HepG2 (cell line): Measurements from ENCODE around the gene IQCN. TPM values are rescaled to one million over a fixed set of nuclear protein-coding genes. Genes with fewer than 3 reads are reported as not detected.

Experiments used
- ATAC-seq: fragments of 200-7000 bp; cut with Tn5 transposase; 3 replicates; pipeline ENCODE4 v1.9.1; 2020; ENCODE audit warnings: mild to moderate bottlenecking, moderate library complexity
- BruUV-seq: library from RNA; stranded (reverse); fragments of 400-500 nt; replicated peaks from 2 replicates; lab custom pipeline; 2021; lab: Mats Ljungman, UMichigan
- CTCF ChIA-PET: fragments of 300-600 bp; formaldehyde crosslinking; extraction: SDS; loops from one replicate; lab custom pipeline; 2021; ENCODE audit warnings: low total read pairs, inconsistent platforms, low intra/inter-chr PET ratio; lab: Yijun Ruan, JAX
- POLR2A ChIA-PET: fragments of 350-600 bp; sonication (Branson Sonifier 250); formaldehyde crosslinking; loops from one replicate; lab custom pipeline; 2020; ENCODE audit warnings: antibody characterized with exemption, inconsistent platforms; lab: Yijun Ruan, JAX
- DNase-seq: peaks from one replicate; pipeline ENCODE4 v3.0.0-alpha.2; 2015; ENCODE audit warnings: low spot score
- FAIRE-seq: peaks from 3 replicates; lab custom pipeline; 2011; peaks lifted over from hg19 to GRCh38; lab: Jason Lieb, UNC
- H2AFZ ChIP-seq: one replicate; pipeline ENCODE4 v1.6.1; 2011; ENCODE audit warnings: low read length, inconsistent platforms
- H3K27ac ChIP-seq: fragments of 300-600 bp; 3 replicates; pipeline ENCODE4 v1.8.0; 2011; ENCODE audit warnings: mixed run types, mild to moderate bottlenecking, mixed read lengths, low read length, inconsistent platforms; ENCODE audit not compliant: insufficient read depth; ENCODE audit errors: extremely low read length
- H3K27me3 ChIP-seq, 2 experiments: fragments of 200-600 bp in 1 of 2; 2 replicates in 1 of 2; 3 replicates in 1 of 2; pipeline versions ENCODE4 v1.6.0 to v1.8.0; 2011; ENCODE audit warnings: low read length in 2 of 2, mild to moderate bottlenecking in 2 of 2, moderate library complexity in 2 of 2, inconsistent platforms in 1 of 2; ENCODE audit not compliant: insufficient read depth in 2 of 2, control insufficient read depth in 1 of 2
- H3K36me3 ChIP-seq, 2 experiments: fragments of 200-600 bp in 1 of 2; replicated peaks in 1 of 2; 2 replicates in 1 of 2; 3 replicates in 1 of 2; pipeline versions ENCODE4 v1.5.1 to v1.8.0; 2011; ENCODE audit warnings: low read length in 2 of 2, inconsistent platforms in 1 of 2; ENCODE audit not compliant: insufficient read depth in 2 of 2, control insufficient read depth in 1 of 2
- H3K4me1 ChIP-seq: 2 replicates; pipeline ENCODE4 v1.5.1; 2012; ENCODE audit warnings: low read length, inconsistent platforms; ENCODE audit not compliant: insufficient read depth
- H3K4me2 ChIP-seq: 2 replicates; pipeline ENCODE4 v1.6.0; 2011; ENCODE audit warnings: low read depth, low read length, inconsistent platforms
- H3K4me3 ChIP-seq, 3 experiments: fragments of 200-600 bp in 1 of 3; sonication (generic), shearing (Covaris generic) in 1 of 3; replicated peaks in 1 of 3; 2 replicates each; pipeline ENCODE4 v1.5.1; 2011 to 2016; ENCODE audit warnings: low read length in 3 of 3, inconsistent platforms in 2 of 3, low read depth in 2 of 3, mild to moderate bottlenecking in 2 of 3, control low read depth in 1 of 3, mixed read lengths in 1 of 3; ENCODE audit not compliant: insufficient read depth in 1 of 3
- H3K79me2 ChIP-seq: one replicate; pipeline ENCODE4 v1.6.1; 2011; ENCODE audit warnings: low read length, inconsistent platforms; ENCODE audit not compliant: insufficient read depth
- H3K9ac ChIP-seq: 2 replicates; pipeline ENCODE4 v1.6.0; 2011; ENCODE audit warnings: mild to moderate bottlenecking, low read depth, low read length, inconsistent platforms; ENCODE audit not compliant: insufficient read depth
- H3K9me3 ChIP-seq: 2 replicates; pipeline ENCODE4 v1.5.1; 2012; ENCODE audit warnings: mild to moderate bottlenecking, low read length
- H4K20me1 ChIP-seq: 2 replicates; pipeline ENCODE4 v1.6.0; 2011; ENCODE audit warnings: inconsistent platforms, mild to moderate bottlenecking, low read length, moderate library complexity; ENCODE audit not compliant: insufficient read depth
- ATF7 ChIP-seq, 2 experiments: fragments of 450-650 bp in 1 of 2; sonication (generic) in 1 of 2; formaldehyde crosslinking in 1 of 2; IDR thresholded peaks; 2 replicates each; pipeline versions ENCODE4 v1.4.0 to v1.6.1; 2016 to 2020; ENCODE audit warnings: antibody characterized with exemption in 1 of 2, mild to moderate bottlenecking in 1 of 2, missing genetic modification reagents in 1 of 2
- HNF4A ChIP-seq: sonication (generic); formaldehyde crosslinking; IDR thresholded peaks from 2 replicates; pipeline ENCODE4 v1.4.0; 2020; ENCODE audit warnings: missing genetic modification reagents
- JARID2 ChIP-seq: sonication (generic); formaldehyde crosslinking; IDR thresholded peaks from 2 replicates; pipeline ENCODE4 v1.8.1; 2023; ENCODE audit warnings: missing genetic modification reagents, inconsistent platforms; ENCODE audit not compliant: insufficient replicate concordance
- MIXL1 ChIP-seq: IDR thresholded peaks from 2 replicates; pipeline ENCODE4 v1.6.1; 2016
- RFX3 ChIP-seq: IDR thresholded peaks from 2 replicates; pipeline ENCODE4 v1.6.1; 2016; ENCODE audit warnings: missing biosample characterization, missing genetic modification reagents
- ZNF260 ChIP-seq: sonication (generic); formaldehyde crosslinking; IDR thresholded peaks from 2 replicates; pipeline ENCODE4 v1.4.0; 2020; ENCODE audit warnings: missing genetic modification reagents, low read depth, mild to moderate bottlenecking, borderline replicate concordance
- ZNF451 ChIP-seq: sonication (generic); formaldehyde crosslinking; IDR thresholded peaks from 2 replicates; pipeline ENCODE4 v1.5.0; 2020; ENCODE audit warnings: mild to moderate bottlenecking, missing genetic modification reagents
- WGBS: methylation state at CpG from one replicate; pipeline ENCODE4 v1.1.6; 2017; ENCODE audit warnings: low lambda C conversion rate; 5-methylcytosine and 5-hydroxymethylcytosine counted together
- in situ Hi-C: cut with HindIII; loops from 2 replicates; pipeline ENCODE4 v1.10.0; 2017; ENCODE audit warnings: low pct_unique_long_range_greater_than_20kb; ENCODE audit not compliant: extremely low pct_ligation_motif_present
- intact Hi-C: fragments of 100-400 bp; cut with micrococcal nuclease; formaldehyde crosslinking; loops from one replicate; pipeline ENCODE4 v1.10.0; 2022; ENCODE audit not compliant: unreplicated experiment
- polyA plus RNA-seq, 8 experiments: library from polyadenylated mRNA; depleted of rRNA in 3 of 8; stranded (reverse) in 7 of 8; unstranded in 1 of 8; fragments of >200 nt; fragmentation: Illumina TruSeq in 4 of 8; extraction: Trizol in 4 of 8; gene quantifications; 2 replicates each; pipeline versions ENCODE4 v1.2.1 to v1.2.3, GENCODE V29; 2011 to 2016; ENCODE audit warnings: low read depth in 4 of 8, missing spikeins in 1 of 8, mixed read lengths in 1 of 8; ENCODE audit not compliant: insufficient read depth in 1 of 8
- total RNA-seq, 5 experiments: library from RNA; depleted of rRNA; stranded (reverse); fragments of >200 nt; fragmentation: Illumina TruSeq; extraction: Trizol; gene quantifications; 2 replicates each; pipeline ENCODE4 v1.2.3, GENCODE V29; 2016; ENCODE audit warnings: low read depth in 1 of 5
- TF ChIP-seq, protein P1 (sequence below): IDR thresholded peaks from 2 replicates; pipeline ENCODE4 v1.6.1; 2018; ENCODE audit warnings: missing genetic modification reagents, mild to moderate bottlenecking, missing compliant biosample characterization
- TF ChIP-seq, protein P2 (sequence below): sonication (generic); formaldehyde crosslinking; IDR thresholded peaks from 2 replicates; pipeline ENCODE4 v1.8.0; 2022; ENCODE audit warnings: mild to moderate bottlenecking, missing genetic modification reagents; ENCODE audit not compliant: insufficient replicate concordance
- TF ChIP-seq, protein P3 (sequence below): sonication (generic); formaldehyde crosslinking; IDR thresholded peaks from 2 replicates; pipeline ENCODE4 v1.5.0; 2020; ENCODE audit warnings: missing genetic modification reagents
- TF ChIP-seq, protein P4 (sequence below): sonication (generic); formaldehyde crosslinking; IDR thresholded peaks from 2 replicates; pipeline ENCODE4 v1.4.0; 2020; ENCODE audit warnings: missing genetic modification reagents, borderline replicate concordance
- TF ChIP-seq, protein P5 (sequence below): IDR thresholded peaks from 2 replicates; pipeline ENCODE4 v1.6.1; 2016; ENCODE audit warnings: low read depth, missing genetic modification reagents, missing compliant biosample characterization

IQCN gene
- total and polyA plus RNA-seq, 2 of the 13 experiments (the other 11 are each of a cell fraction or from before 2014, with no cell fraction given): 0.04 to 0.18 TPM

DNA sequence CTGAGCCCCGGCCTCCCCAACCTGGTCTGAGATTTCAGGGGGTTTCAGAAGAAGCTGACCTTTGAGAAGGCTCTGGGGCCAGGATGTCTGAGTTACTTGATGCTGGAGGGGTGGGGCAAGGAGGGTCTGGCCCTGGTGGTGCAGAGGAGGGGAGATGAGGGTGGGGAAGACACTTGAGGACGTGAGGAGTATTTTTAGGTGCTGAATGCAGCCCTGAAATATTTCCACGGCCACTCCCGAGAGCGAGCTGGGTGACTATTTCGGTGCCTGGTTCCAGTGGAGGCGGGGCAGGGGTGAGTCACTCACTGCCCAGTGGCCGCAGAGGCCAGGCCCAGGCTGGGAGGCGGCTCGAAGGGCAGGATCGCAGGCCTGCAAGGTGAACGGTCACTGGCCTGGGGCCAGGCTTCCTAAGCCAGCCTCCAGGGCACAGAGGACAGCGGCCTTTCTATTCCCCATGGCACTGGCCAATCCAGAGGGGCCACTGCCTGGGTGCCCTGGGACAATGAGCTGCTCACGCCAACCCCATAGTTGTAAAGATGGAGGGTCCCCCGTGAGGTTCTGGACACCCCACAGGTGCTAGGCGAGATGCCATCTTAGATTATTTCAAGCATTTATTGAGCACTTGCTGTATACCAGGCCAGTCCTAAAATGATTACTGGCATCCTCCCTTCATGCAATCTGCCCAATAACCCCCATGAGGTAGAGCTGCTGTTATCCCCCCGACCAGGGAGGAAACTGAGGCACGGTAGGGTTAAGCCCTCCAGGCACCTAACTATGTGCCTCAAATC, 26.9 kb upstream of the IQCN start:
- ChIA-PET POLR2A (interaction anchor here (5.8 to 7.2 kb wide), 3 partner anchors 9 to 21 kb away, joined by 51 to 251 read pairs (median 187); partner anchors contain the start of genes JUND and LSM4), CTCF (no interaction called here)
- DNase-seq: no peak
- no peaks in the 10 kb centered on the region for H4K20me1 ChIP-seq
- in situ Hi-C loops (no loop called here), intact Hi-C loops (loop anchor here (1.0 kb wide), 1 partner anchor 19 kb away; no protein-coding TSS in a partner anchor)
- no peak overlapping the region for H3K27ac ChIP-seq
- no peak overlapping the region for H3K9ac ChIP-seq
- BruUV-seq: no TSS peak
- H3K36me3 ChIP-seq: no peaks in the 10 kb centered on the region
- no peak overlapping the region for H3K4me3 ChIP-seq
- 16% methylated on average over 15 of the region's 18 CpGs for WGBS
- H3K4me1 ChIP-seq: peaks cover 60% of the 10 kb centered on the region
- ATAC-seq: peak; percentile 50
- no peaks in the 10 kb centered on the region for H3K27me3 ChIP-seq
- H3K4me2 ChIP-seq: no peak overlapping the region
- H2AFZ ChIP-seq: no peak overlapping the region
- FAIRE-seq: peak; percentile 60
- no peaks in the 10 kb centered on the region for H3K79me2 ChIP-seq
- no peaks in the 10 kb centered on the region for H3K9me3 ChIP-seq
- TF ChIP-seq RFX3 (no peak), JARID2 (no peak), ZNF260 (CRISPR knock-in tag) (no peak), MIXL1 (CRISPR knock-in tag) (no peak), ZNF451 (CRISPR knock-in tag) (no peak), ATF7 (IDR thresholded peaks at IDR 0.05) (no peak), ATF7 (CRISPR knock-in tag; IDR thresholded peaks at IDR 0.05) (no peak), HNF4A (CRISPR knock-in tag) (peak; percentile 46; the same call in 1 of the 2 replicates)
- TF ChIP-seq, protein P1, sequence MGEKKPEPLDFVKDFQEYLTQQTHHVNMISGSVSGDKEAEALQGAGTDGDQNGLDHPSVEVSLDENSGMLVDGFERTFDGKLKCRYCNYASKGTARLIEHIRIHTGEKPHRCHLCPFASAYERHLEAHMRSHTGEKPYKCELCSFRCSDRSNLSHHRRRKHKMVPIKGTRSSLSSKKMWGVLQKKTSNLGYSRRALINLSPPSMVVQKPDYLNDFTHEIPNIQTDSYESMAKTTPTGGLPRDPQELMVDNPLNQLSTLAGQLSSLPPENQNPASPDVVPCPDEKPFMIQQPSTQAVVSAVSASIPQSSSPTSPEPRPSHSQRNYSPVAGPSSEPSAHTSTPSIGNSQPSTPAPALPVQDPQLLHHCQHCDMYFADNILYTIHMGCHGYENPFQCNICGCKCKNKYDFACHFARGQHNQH: 0 out of 2 replicates have a peak, but pooled peaks have one; percentile 18
- TF ChIP-seq, protein P2, sequence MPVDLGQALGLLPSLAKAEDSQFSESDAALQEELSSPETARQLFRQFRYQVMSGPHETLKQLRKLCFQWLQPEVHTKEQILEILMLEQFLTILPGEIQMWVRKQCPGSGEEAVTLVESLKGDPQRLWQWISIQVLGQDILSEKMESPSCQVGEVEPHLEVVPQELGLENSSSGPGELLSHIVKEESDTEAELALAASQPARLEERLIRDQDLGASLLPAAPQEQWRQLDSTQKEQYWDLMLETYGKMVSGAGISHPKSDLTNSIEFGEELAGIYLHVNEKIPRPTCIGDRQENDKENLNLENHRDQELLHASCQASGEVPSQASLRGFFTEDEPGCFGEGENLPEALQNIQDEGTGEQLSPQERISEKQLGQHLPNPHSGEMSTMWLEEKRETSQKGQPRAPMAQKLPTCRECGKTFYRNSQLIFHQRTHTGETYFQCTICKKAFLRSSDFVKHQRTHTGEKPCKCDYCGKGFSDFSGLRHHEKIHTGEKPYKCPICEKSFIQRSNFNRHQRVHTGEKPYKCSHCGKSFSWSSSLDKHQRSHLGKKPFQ (CRISPR knock-in tag): no peak
- TF ChIP-seq, protein P3, sequence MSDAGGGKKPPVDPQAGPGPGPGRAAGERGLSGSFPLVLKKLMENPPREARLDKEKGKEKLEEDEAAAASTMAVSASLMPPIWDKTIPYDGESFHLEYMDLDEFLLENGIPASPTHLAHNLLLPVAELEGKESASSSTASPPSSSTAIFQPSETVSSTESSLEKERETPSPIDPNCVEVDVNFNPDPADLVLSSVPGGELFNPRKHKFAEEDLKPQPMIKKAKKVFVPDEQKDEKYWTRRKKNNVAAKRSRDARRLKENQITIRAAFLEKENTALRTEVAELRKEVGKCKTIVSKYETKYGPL (CRISPR knock-in tag): no peak
- TF ChIP-seq, protein P4, sequence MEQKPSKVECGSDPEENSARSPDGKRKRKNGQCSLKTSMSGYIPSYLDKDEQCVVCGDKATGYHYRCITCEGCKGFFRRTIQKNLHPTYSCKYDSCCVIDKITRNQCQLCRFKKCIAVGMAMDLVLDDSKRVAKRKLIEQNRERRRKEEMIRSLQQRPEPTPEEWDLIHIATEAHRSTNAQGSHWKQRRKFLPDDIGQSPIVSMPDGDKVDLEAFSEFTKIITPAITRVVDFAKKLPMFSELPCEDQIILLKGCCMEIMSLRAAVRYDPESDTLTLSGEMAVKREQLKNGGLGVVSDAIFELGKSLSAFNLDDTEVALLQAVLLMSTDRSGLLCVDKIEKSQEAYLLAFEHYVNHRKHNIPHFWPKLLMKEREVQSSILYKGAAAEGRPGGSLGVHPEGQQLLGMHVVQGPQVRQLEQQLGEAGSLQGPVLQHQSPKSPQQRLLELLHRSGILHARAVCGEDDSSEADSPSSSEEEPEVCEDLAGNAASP: no peak
- TF ChIP-seq, protein P5, sequence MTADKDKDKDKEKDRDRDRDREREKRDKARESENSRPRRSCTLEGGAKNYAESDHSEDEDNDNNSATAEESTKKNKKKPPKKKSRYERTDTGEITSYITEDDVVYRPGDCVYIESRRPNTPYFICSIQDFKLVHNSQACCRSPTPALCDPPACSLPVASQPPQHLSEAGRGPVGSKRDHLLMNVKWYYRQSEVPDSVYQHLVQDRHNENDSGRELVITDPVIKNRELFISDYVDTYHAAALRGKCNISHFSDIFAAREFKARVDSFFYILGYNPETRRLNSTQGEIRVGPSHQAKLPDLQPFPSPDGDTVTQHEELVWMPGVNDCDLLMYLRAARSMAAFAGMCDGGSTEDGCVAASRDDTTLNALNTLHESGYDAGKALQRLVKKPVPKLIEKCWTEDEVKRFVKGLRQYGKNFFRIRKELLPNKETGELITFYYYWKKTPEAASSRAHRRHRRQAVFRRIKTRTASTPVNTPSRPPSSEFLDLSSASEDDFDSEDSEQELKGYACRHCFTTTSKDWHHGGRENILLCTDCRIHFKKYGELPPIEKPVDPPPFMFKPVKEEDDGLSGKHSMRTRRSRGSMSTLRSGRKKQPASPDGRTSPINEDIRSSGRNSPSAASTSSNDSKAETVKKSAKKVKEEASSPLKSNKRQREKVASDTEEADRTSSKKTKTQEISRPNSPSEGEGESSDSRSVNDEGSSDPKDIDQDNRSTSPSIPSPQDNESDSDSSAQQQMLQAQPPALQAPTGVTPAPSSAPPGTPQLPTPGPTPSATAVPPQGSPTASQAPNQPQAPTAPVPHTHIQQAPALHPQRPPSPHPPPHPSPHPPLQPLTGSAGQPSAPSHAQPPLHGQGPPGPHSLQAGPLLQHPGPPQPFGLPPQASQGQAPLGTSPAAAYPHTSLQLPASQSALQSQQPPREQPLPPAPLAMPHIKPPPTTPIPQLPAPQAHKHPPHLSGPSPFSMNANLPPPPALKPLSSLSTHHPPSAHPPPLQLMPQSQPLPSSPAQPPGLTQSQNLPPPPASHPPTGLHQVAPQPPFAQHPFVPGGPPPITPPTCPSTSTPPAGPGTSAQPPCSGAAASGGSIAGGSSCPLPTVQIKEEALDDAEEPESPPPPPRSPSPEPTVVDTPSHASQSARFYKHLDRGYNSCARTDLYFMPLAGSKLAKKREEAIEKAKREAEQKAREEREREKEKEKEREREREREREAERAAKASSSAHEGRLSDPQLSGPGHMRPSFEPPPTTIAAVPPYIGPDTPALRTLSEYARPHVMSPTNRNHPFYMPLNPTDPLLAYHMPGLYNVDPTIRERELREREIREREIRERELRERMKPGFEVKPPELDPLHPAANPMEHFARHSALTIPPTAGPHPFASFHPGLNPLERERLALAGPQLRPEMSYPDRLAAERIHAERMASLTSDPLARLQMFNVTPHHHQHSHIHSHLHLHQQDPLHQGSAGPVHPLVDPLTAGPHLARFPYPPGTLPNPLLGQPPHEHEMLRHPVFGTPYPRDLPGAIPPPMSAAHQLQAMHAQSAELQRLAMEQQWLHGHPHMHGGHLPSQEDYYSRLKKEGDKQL (CRISPR knock-in tag): no peak
